Measurements from ENCODE around the gene SYNPO2.

GRCh38 chr4:118981839-118982381 lies 93.3 kb downstream of the SYNPO2 start:
- TF ChIP-seq CTCF (IDR thresholded peaks at IDR 0.05; ENCODE audit: insufficient read depth, low read length, poor library complexity, severe bottlenecking): peak; percentile 38
- no peak for TF ChIP-seq EZH2phosphoT487 (conservative IDR thresholded peaks at IDR 0.05; ENCODE audit: low read length)
